Measurements from ENCODE around the gene SAXO2. TPM values are rescaled to one million over a fixed set of nuclear protein-coding genes. Genes with fewer than 3 reads are reported as not detected.
"Not testable (repeated sequence)": the region's sequence is repeated elsewhere in the genome, so short reads cannot be mapped to it uniquely, and the experiment has no call there.

The SAXO2 gene
- total RNA-seq, 4 donors from 2014 or later: 0.20 to 3.0 (median 2.4) TPM; not detected in 1

DNA sequence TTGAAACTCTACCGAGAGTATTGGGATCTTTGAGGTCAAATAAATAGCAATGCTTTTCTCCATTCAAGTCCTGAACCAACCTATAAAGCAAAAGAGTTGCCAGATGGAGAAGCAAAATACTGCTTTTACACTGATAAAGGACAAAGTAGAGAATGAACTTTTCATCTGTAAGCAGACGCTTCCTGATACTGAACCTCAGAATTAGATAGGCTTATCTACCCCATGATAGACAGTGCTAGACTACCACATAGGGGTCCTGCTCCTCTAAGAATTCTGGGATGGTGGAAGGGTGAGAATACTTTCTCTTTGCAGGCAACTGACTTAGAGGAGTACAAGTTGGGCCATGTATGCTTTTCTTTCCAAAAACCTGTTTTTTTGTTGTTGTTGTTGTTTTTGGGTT lies 9.5 kb downstream of the SAXO2 start:
- DNase-seq: no peak
- no peak overlapping the region for H3K27ac ChIP-seq
- no peaks in the 10 kb centered on the region for H3K36me3 ChIP-seq
- in situ Hi-C loops (cut with MboI; ENCODE audit: low pct_ligation_motif_present in 1 of 4, low pct_unique_long_range_greater_than_20kb in 1 of 4, low sequenced_read_pairs in 3 of 4): no loop called here
- H3K4me1 ChIP-seq: no peaks in the 10 kb centered on the region
- H3K27me3 ChIP-seq: peaks cover 12% of the 10 kb centered on the region
- TF ChIP-seq, protein P1, sequence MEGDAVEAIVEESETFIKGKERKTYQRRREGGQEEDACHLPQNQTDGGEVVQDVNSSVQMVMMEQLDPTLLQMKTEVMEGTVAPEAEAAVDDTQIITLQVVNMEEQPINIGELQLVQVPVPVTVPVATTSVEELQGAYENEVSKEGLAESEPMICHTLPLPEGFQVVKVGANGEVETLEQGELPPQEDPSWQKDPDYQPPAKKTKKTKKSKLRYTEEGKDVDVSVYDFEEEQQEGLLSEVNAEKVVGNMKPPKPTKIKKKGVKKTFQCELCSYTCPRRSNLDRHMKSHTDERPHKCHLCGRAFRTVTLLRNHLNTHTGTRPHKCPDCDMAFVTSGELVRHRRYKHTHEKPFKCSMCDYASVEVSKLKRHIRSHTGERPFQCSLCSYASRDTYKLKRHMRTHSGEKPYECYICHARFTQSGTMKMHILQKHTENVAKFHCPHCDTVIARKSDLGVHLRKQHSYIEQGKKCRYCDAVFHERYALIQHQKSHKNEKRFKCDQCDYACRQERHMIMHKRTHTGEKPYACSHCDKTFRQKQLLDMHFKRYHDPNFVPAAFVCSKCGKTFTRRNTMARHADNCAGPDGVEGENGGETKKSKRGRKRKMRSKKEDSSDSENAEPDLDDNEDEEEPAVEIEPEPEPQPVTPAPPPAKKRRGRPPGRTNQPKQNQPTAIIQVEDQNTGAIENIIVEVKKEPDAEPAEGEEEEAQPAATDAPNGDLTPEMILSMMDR (IDR thresholded peaks at IDR 0.05): no peak
- no peak for TF ChIP-seq POLR2A (IDR thresholded peaks at IDR 0.05)
- no peak for TF ChIP-seq EP300 (IDR thresholded peaks at IDR 0.05; ENCODE audit: low read depth)
- no peak for TF ChIP-seq POLR2AphosphoS5 (IDR thresholded peaks at IDR 0.05)
- intact Hi-C loops (cut with DNase I; ENCODE audit: low total_unique reads): no loop called here
- WGBS, 2 donors (ENCODE audit: low coverage in 1 of 2): 83 to 100% methylated on average over 1 to 2 of the region's 2 CpGs
- peaks cover 0 to 6% of the 10 kb centered on the region in 2 donors for H3K9me3 ChIP-seq
- H3K4me3 ChIP-seq: no peak overlapping the region

DNA sequence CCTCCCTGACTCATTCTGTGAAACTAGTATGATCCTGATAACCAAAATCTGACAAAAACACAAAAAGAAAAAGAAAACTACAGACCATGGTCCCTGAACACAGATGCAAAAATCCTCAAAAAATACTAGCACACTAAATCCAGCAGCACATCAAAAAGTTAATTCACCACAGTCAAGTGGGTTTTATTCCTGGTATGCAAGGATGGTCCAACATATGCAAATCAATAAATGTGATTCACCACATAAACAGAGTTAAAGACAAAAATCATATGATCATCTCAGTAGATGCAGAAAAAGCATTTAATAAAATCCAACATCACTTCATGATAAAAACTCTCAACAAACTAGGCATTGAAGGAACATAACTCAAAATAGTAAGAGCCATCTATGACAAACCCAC lies 12.8 kb downstream of the SAXO2 start:
- DNase-seq: no peak
- Histone ChIP-seq H3K27ac (no peak overlapping the region), H3K9me3 (peaks cover 0 to 6% of the 10 kb centered on the region in 2 donors), H3K4me3 (no peak overlapping the region), H3K27me3 (peaks cover 20% of the 10 kb centered on the region), H3K4me1 (no peaks in the 10 kb centered on the region), H3K36me3 (no peaks in the 10 kb centered on the region)
- TF ChIP-seq EP300 (IDR thresholded peaks at IDR 0.05; ENCODE audit: low read depth) (no peak), POLR2AphosphoS5 (IDR thresholded peaks at IDR 0.05) (no peak), POLR2A (IDR thresholded peaks at IDR 0.05) (no peak)
- TF ChIP-seq, protein P1 (IDR thresholded peaks at IDR 0.05): no peak
- in situ Hi-C loops (cut with MboI; ENCODE audit: low pct_ligation_motif_present in 1 of 4, low pct_unique_long_range_greater_than_20kb in 1 of 4, low sequenced_read_pairs in 3 of 4) (loop anchor here in 1 of 4 donors (25.0 kb wide), 1 partner anchor 137 kb away; no protein-coding TSS in a partner anchor), intact Hi-C loops (cut with DNase I; ENCODE audit: low total_unique reads) (no loop called here)

DNA sequence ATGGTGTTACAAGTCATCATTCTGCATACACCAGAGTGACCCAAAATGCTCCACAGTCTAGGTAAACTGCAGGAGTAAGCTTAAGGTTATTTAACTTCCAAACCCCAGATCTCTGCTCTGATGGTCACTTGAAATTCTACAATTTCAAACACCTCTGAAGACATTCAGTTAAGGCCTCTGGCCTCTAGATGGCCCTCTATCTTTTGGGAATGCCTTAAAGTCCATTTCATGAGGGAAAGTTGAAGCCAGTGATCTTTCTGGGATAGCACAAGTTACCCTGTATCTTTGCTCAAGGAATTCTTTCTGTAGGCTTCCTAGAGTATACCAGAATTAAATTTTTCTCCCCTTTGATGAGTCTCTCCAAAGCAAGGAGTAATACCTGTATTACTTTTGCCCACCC lies 18.7 kb downstream of the SAXO2 start:
- DNase-seq; H3K4me3 ChIP-seq; H3K27ac ChIP-seq; H3K4me1 ChIP-seq; H3K9me3 ChIP-seq; intact Hi-C loops (cut with DNase I; ENCODE audit: low total_unique reads); H3K36me3 ChIP-seq: not testable (repeated sequence)
- TF ChIP-seq, protein P1 (IDR thresholded peaks at IDR 0.05): peak; percentile 12 to 23 (median 22)
- in situ Hi-C loops (cut with MboI; ENCODE audit: low pct_ligation_motif_present in 1 of 4, low pct_unique_long_range_greater_than_20kb in 1 of 4, low sequenced_read_pairs in 3 of 4): loop anchor here in 1 of 4 donors (25.0 kb wide), 1 partner anchor 131 kb away; no protein-coding TSS in a partner anchor
- H3K27me3 ChIP-seq: peaks cover 17% of the 10 kb centered on the region

DNA sequence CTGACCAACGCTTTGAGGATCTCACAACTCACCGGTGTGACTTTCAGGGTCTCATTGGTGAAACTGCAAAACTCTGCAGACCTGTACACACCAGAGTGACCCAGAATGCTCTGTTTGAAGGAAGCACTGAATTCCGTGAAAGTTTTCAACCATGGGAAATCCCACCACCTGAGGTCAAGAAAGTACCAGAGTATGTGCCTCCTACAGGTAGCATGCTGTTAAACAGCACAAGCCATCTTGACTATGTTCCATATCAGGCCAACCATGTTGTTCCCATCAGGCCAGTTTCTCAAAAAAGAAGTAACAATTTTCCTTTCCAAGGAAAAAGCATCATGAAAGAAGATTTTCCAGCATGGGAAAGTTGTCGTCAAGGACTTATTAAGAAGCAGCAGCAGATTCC lies 19.8 kb downstream of the SAXO2 start:
- H3K4me1 ChIP-seq; DNase-seq; H3K9me3 ChIP-seq; H3K36me3 ChIP-seq; intact Hi-C loops (cut with DNase I; ENCODE audit: low total_unique reads); H3K27ac ChIP-seq; H3K4me3 ChIP-seq: not testable (repeated sequence)
- peaks cover 11% of the 10 kb centered on the region for H3K27me3 ChIP-seq
- 87 to 94% methylated on average over 4 of the region's 4 CpGs for WGBS, 2 donors (ENCODE audit: low coverage in 1 of 2)
- in situ Hi-C loops (cut with MboI; ENCODE audit: low pct_ligation_motif_present in 1 of 4, low pct_unique_long_range_greater_than_20kb in 1 of 4, low sequenced_read_pairs in 3 of 4): loop anchor here in 1 of 4 donors (25.0 kb wide), 1 partner anchor 130 kb away; no protein-coding TSS in a partner anchor

DNA sequence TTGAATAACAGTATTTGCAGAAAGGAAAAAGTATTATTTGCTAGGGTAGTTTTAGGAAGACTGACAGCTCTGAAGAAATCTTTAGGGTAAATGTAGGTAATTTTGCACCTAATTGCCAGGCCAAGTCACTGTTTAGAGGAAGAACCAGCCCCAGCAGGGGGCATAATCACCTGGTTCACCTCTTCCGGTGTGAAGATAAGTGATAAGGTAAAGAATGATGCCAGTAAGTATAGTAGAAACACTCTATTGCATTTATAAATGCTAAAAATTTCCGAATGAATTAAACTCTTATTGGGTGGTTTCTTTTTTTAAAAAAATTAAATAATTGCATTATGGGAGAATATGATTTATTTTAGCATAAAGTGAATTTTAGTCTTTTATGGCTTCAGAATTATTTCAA lies 21.8 kb downstream of the SAXO2 start:
- WGBS, 2 donors (ENCODE audit: low coverage in 1 of 2): 62 to 90% methylated on average over 1 to 2 of the region's 2 CpGs
- H3K9me3 ChIP-seq; H3K27ac ChIP-seq; DNase-seq; H3K4me3 ChIP-seq; H3K4me1 ChIP-seq; H3K36me3 ChIP-seq; intact Hi-C loops (cut with DNase I; ENCODE audit: low total_unique reads); H3K27me3 ChIP-seq: not testable (repeated sequence)
- in situ Hi-C loops (cut with MboI; ENCODE audit: low pct_ligation_motif_present in 1 of 4, low pct_unique_long_range_greater_than_20kb in 1 of 4, low sequenced_read_pairs in 3 of 4): loop anchor here in 1 of 4 donors (25.0 kb wide), 1 partner anchor 128 kb away; no protein-coding TSS in a partner anchor

DNA sequence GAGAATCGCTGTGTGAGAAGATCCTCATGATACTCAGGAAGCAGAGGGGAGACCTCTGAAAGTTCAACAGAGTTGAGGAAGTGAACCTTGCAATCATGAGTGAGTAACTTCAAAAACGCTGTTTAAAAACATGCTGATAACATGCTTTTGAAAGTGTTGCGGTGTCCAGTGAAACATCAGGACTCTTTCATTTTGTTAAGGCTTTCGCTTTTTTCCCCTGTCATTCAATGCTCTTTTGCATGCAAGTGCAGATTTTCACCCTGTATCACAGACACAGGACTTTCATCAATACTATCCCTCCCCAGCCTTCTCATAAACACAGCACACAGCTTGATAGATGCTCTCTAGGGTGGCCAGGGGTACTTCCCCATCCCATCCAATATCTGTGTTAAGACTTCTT lies 23.9 kb downstream of the SAXO2 start:
- H3K27me3 ChIP-seq; H3K4me3 ChIP-seq; H3K4me1 ChIP-seq; intact Hi-C loops (cut with DNase I; ENCODE audit: low total_unique reads); DNase-seq; H3K9me3 ChIP-seq; H3K36me3 ChIP-seq: not testable (repeated sequence)
- in situ Hi-C loops (cut with MboI; ENCODE audit: low pct_ligation_motif_present in 1 of 4, low pct_unique_long_range_greater_than_20kb in 1 of 4, low sequenced_read_pairs in 3 of 4): loop anchor here in 1 of 4 donors (25.0 kb wide), 1 partner anchor 126 kb away; no protein-coding TSS in a partner anchor
- H3K27ac ChIP-seq: peak overlapping the region in 1 of 4 donors; percentile 19
- 66 to 67% methylated on average over 2 to 4 of the region's 4 CpGs for WGBS, 2 donors (ENCODE audit: low coverage in 1 of 2)

DNA sequence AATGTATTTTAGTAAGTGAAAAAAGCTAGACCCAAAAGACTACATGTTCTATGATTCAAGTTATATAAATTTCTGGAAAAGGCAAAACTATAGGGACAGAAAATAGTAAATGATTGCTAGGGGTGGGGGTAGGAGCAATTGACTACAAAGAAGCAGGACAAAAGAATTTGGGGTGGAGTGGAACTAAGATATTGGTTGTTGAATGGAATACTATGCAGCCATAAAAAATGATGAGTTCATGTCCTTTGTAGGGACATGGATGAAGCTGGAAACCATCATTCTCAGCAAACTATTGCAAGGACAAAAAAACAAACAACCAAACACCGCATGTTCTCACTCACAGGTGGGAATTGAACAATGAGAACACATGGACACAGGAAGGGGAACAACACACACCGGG lies 25.6 kb downstream of the SAXO2 start:
- H3K4me1 ChIP-seq; DNase-seq; intact Hi-C loops (cut with DNase I; ENCODE audit: low total_unique reads); H3K27ac ChIP-seq; H3K4me3 ChIP-seq; H3K9me3 ChIP-seq; H3K36me3 ChIP-seq; H3K27me3 ChIP-seq: not testable (repeated sequence)
- in situ Hi-C loops (cut with MboI; ENCODE audit: low pct_ligation_motif_present in 1 of 4, low pct_unique_long_range_greater_than_20kb in 1 of 4, low sequenced_read_pairs in 3 of 4): loop anchor here in 1 of 4 donors (25.0 kb wide), 1 partner anchor 124 kb away; no protein-coding TSS in a partner anchor
- WGBS, 2 donors (ENCODE audit: low coverage in 1 of 2): 89 to 100% methylated on average over 1 to 2 of the region's 2 CpGs

Data from transverse colon (tissue), 4 donors.